ENCODE data around the gene ZSWIM3. TPM values are rescaled to one million over a fixed set of nuclear protein-coding genes. Genes with fewer than 3 reads are reported as not detected.

ZSWIM3 gene
- total and polyA plus RNA-seq, 2 of the 8 experiments (the other 6 are each of a cell fraction or from before 2014, with no cell fraction given) = 5.5 to 6.9 TPM

GRCh38 chr20:45909817-45910669 lies 52.6 kb downstream of the ZSWIM3 start:
- H2AFZ ChIP-seq (ENCODE audit: low read length) = no peak overlapping the region
- H3K4me3 ChIP-seq (ENCODE audit: extremely low read depth in 1 of 4, insufficient read depth in 2 of 4, low read depth in 3 of 4, low read length in 4 of 4) = peak overlapping the region in 3 of 4 experiments; percentile 23 to 39 (median 26); a peak in 5 of 8 replicates
- H3K9me3 ChIP-seq (ENCODE audit: insufficient read depth in 2 of 2, low read depth in 1 of 2, low read length in 1 of 2) = no peaks in the 10 kb centered on the region
- no peak overlapping the region for H2BK120ac ChIP-seq (replicated peaks; ENCODE audit: low read depth, low read length)
- H3K23ac ChIP-seq (ENCODE audit: insufficient read length) = no peak overlapping the region
- peaks cover 11% of the 10 kb centered on the region; the same call in 1 of the 2 replicates for H3K23me2 ChIP-seq (ENCODE audit: low read depth, low read length)
- peak overlapping the region; percentile 28 to 90; a peak in 3 of 4 replicates for H3K4me2 ChIP-seq (ENCODE audit: insufficient read depth in 1 of 2, low read depth in 2 of 2, low read length in 2 of 2)
- H2BK12ac ChIP-seq (ENCODE audit: low read depth, low read length) = no peak overlapping the region
- no peak overlapping the region for H3K18ac ChIP-seq (ENCODE audit: extremely low read depth, low read length)
- ChIA-PET CTCF (ENCODE audit: partially characterized antibody) (interaction anchor here (0.6 to 2.6 kb wide), 11 partner anchors 10 to 96 kb away, joined by 3 to 12 read pairs (median 4); partner anchors contain the start of genes CTSA and PCIF1), POLR2A (ENCODE audit: partially characterized antibody) (interaction anchor here (0.6 to 9.2 kb wide), 13 partner anchors 8 to 97 kb away, joined by 3 to 172 read pairs (median 7); partner anchors contain the start of genes CTSA, NEURL2, PCIF1 and ZSWIM1)
- no peak overlapping the region for H4K8ac ChIP-seq (ENCODE audit: extremely low read depth, insufficient read depth, low read length)
- H4K20me1 ChIP-seq (replicated peaks in 1 of 2; ENCODE audit: control insufficient read depth in 1 of 2, insufficient read depth in 2 of 2, low read length in 2 of 2) = peaks cover 2 to 12% of the 10 kb centered on the region in 2 experiments
- FAIRE-seq = no peak
- H3K79me2 ChIP-seq (ENCODE audit: control insufficient read depth in 1 of 2, insufficient read depth in 2 of 2, low read length in 2 of 2) = 0 out of 4 replicates have a peak, but pooled peaks cover 0 to 3% of the 10 kb centered on the region in 2 experiments
- no peak overlapping the region for H3K4ac ChIP-seq (replicated peaks; ENCODE audit: insufficient read length, low read depth, low read length)
- H3K36me3 ChIP-seq (ENCODE audit: control insufficient read depth in 2 of 4, insufficient read depth in 4 of 4, low read length in 3 of 4) = peaks cover 6 to 34% (median 26%) of the 10 kb centered on the region in 4 experiments; a peak in 7 of 8 replicates
- H4K91ac ChIP-seq (replicated peaks; ENCODE audit: insufficient read length, low read length) = no peak overlapping the region
- no peak overlapping the region for H4K5ac ChIP-seq (ENCODE audit: insufficient read length, low read depth, low read length)
- no peak overlapping the region for H2BK20ac ChIP-seq (ENCODE audit: low read length)
- H2AK5ac ChIP-seq (ENCODE audit: low read depth, low read length) = no peak overlapping the region
- H2BK5ac ChIP-seq (ENCODE audit: low read depth, low read length) = no peak overlapping the region
- no peak overlapping the region for H2BK15ac ChIP-seq (ENCODE audit: low read length)
- no peak for DNase-seq (ENCODE audit: low read depth in 1 of 2, low spot score in 2 of 2)
- WGBS, 2 experiments (ENCODE audit: extremely low coverage in 1 of 2, insufficient coverage in 1 of 2, insufficient read length in 1 of 2, insufficient replicate concordance in 2 of 2, low coverage in 1 of 2, low lambda C conversion rate in 2 of 2, missing lambda C conversion rate in 1 of 2) = 90% methylated on average over 21 of the region's 22 CpGs; no CpG with 5 or more reads in 1 of the 2 experiments
- no peak overlapping the region for H3K27ac ChIP-seq (ENCODE audit: low read depth, low read length)
- H3K9ac ChIP-seq (replicated peaks in 1 of 4; ENCODE audit: extremely low read depth in 1 of 4, low read depth in 3 of 4, low read length in 3 of 4) = no peak overlapping the region
- H3K27me3 ChIP-seq (replicated peaks in 1 of 4; ENCODE audit: control insufficient read depth in 3 of 4, extremely low read depth in 1 of 4, insufficient read depth in 3 of 4, low read length in 3 of 4) = no peaks in the 10 kb centered on the region
- H3K79me1 ChIP-seq (ENCODE audit: low read depth, low read length) = no peaks in the 10 kb centered on the region; the same call in 1 of the 2 replicates
- H3K56ac ChIP-seq (replicated peaks; ENCODE audit: insufficient read length, low read depth, low read length) = no peak overlapping the region
- peaks cover 0 to 2% (median 0%) of the 10 kb centered on the region in 4 experiments; a peak in 3 of 7 replicates for H3K4me1 ChIP-seq (replicated peaks in 1 of 4; ENCODE audit: control insufficient read depth in 3 of 4, insufficient read depth in 4 of 4, low read length in 3 of 4)
- no peak overlapping the region for H3K14ac ChIP-seq (ENCODE audit: insufficient read length)
- TF ChIP-seq ZNF274 (IDR thresholded peaks at IDR 0.05; ENCODE audit: borderline replicate concordance, extremely low read depth, low read length) = no peak
- TF ChIP-seq BRCA1 (IDR thresholded peaks at IDR 0.05; ENCODE audit: low read depth, low read length) = no peak
- no peak for TF ChIP-seq KDM5A (IDR thresholded peaks at IDR 0.05; ENCODE audit: low read length)
- TF ChIP-seq JUN (IDR thresholded peaks at IDR 0.05; ENCODE audit: low read depth, low read length) = no peak
- TF ChIP-seq MAFK (IDR thresholded peaks at IDR 0.05; ENCODE audit: low read depth, low read length) = no peak
- no peak for TF ChIP-seq CEBPB (IDR thresholded peaks at IDR 0.05; ENCODE audit: low read depth, low read length)
- no peak for TF ChIP-seq EP300 (IDR thresholded peaks at IDR 0.05; ENCODE audit: borderline replicate concordance in 1 of 2, low read depth in 2 of 2, low read length in 2 of 2)
- no peak for TF ChIP-seq MAX (IDR thresholded peaks at IDR 0.05)
- no peak for TF ChIP-seq CTBP2 (IDR thresholded peaks at IDR 0.05; ENCODE audit: borderline replicate concordance, insufficient read depth, insufficient read length, low read length)
- no peak for TF ChIP-seq SP2 (IDR thresholded peaks at IDR 0.05; ENCODE audit: low read length)
- no peak for TF ChIP-seq YY1 (IDR thresholded peaks at IDR 0.05; ENCODE audit: low read depth, low read length)
